Thymus (tissue), 11 donors: Measurements from ENCODE around the gene TM4SF20. TPM values are rescaled to one million over a fixed set of nuclear protein-coding genes. Genes with fewer than 3 reads are reported as not detected.

Source experiments
- DNase-seq, 9 donors: peaks; one replicate each; pipeline ENCODE4 v3.0.0-alpha.2; 2013; ENCODE audit warnings: low spot score in 9 of 9, low read depth in 6 of 9, missing footprints in 1 of 9
- H3K27ac ChIP-seq, 2 donors: one replicate each; pipeline ENCODE4 v1.5.1; 2013; ENCODE audit warnings: control low read depth in 1 of 2, low read depth in 1 of 2, low read length in 1 of 2, mild to moderate bottlenecking in 1 of 2, moderate library complexity in 1 of 2
- H3K27me3 ChIP-seq, 2 donors: one replicate each; pipeline ENCODE4 v1.5.1; 2013; ENCODE audit warnings: low read length in 1 of 2; ENCODE audit not compliant: control insufficient read depth in 2 of 2, insufficient read depth in 1 of 2
- H3K36me3 ChIP-seq, 2 donors: one replicate each; pipeline ENCODE4 v1.5.1; 2013; ENCODE audit warnings: low read length in 1 of 2, mild to moderate bottlenecking in 1 of 2, moderate library complexity in 1 of 2; ENCODE audit not compliant: control insufficient read depth in 2 of 2, insufficient read depth in 2 of 2
- H3K4me1 ChIP-seq, 2 donors: one replicate each; pipeline ENCODE4 v1.5.1; 2013; ENCODE audit warnings: low read length in 2 of 2; ENCODE audit not compliant: control insufficient read depth in 2 of 2, insufficient read depth in 2 of 2
- H3K4me3 ChIP-seq, 2 donors: one replicate each; pipeline ENCODE4 v1.5.1; 2013; ENCODE audit warnings: low read length in 2 of 2, control low read depth in 1 of 2, mild to moderate bottlenecking in 1 of 2
- H3K9me3 ChIP-seq, 2 donors: one replicate each; pipeline ENCODE4 v1.5.1; 2013; ENCODE audit warnings: low read length in 1 of 2, mild to moderate bottlenecking in 1 of 2; ENCODE audit not compliant: control insufficient read depth in 2 of 2, insufficient read depth in 1 of 2
- WGBS: extraction: QIAGEN DNeasy Blood & Tissue Kit; methylation state at CpG from one replicate; pipeline ENCODE4 v1.1.7; 2013; 5-methylcytosine and 5-hydroxymethylcytosine counted together
- polyA plus RNA-seq: library from polyadenylated mRNA; stranded (reverse); fragments of 200-250 nt; gene quantifications from one replicate; pipeline ENCODE4 v1.2.3, GENCODE V29; 2013
- total RNA-seq: library from RNA; stranded (reverse); fragments of 120-200 nt; gene quantifications from one replicate; pipeline ENCODE4 v1.2.4, GENCODE V29; 2013
- donor health status: healthy.

The TM4SF20 gene
- total and polyA plus RNA-seq, 2 donors, result 0.09 TPM

- Histone ChIP-seq H3K27me3 (no peaks in the 10 kb centered on the region), H3K36me3 (no peaks in the 10 kb centered on the region), H3K4me3 (no peak overlapping the region), H3K4me1 (no peaks in the 10 kb centered on the region), H3K9me3 (no peaks in the 10 kb centered on the region), H3K27ac (no peak overlapping the region)
- no peak for DNase-seq
- WGBS, result 57% methylated on average over 2 of the region's 2 CpGs
These were observed 22.4 kb upstream of the TM4SF20 start for GRCh38 chr2:227401550-227401949.

GRCh38 chr2:227398684-227399670 lies 19.9 kb upstream of the TM4SF20 start:
- Histone ChIP-seq H3K27ac (no peak overlapping the region), H3K9me3 (no peaks in the 10 kb centered on the region), H3K4me3 (no peak overlapping the region), H3K4me1 (no peaks in the 10 kb centered on the region), H3K36me3 (no peaks in the 10 kb centered on the region), H3K27me3 (no peaks in the 10 kb centered on the region)
- 96% methylated on average over 4 of the region's 4 CpGs for WGBS
- no peak for DNase-seq

GRCh38 chr2:227397562-227397961 lies 18.5 kb upstream of the TM4SF20 start:
- Histone ChIP-seq H3K4me3 (no peak overlapping the region), H3K9me3 (no peaks in the 10 kb centered on the region), H3K27ac (no peak overlapping the region), H3K27me3 (no peaks in the 10 kb centered on the region), H3K4me1 (no peaks in the 10 kb centered on the region), H3K36me3 (no peaks in the 10 kb centered on the region)
- WGBS, result 12% methylated on average over 4 of the region's 4 CpGs
- DNase-seq, result no peak

GRCh38 chr2:227395556-227395955 lies 16.4 kb upstream of the TM4SF20 start:
- no peak for DNase-seq
- Histone ChIP-seq H3K27ac (no peak overlapping the region), H3K4me1 (no peaks in the 10 kb centered on the region), H3K4me3 (no peak overlapping the region), H3K27me3 (no peaks in the 10 kb centered on the region), H3K36me3 (no peaks in the 10 kb centered on the region), H3K9me3 (no peaks in the 10 kb centered on the region)
- 63% methylated on average over 1 of the region's 1 CpG for WGBS

GRCh38 chr2:227394401-227394800 lies 15.3 kb upstream of the TM4SF20 start:
- DNase-seq, result no peak
- no peaks in the 10 kb centered on the region for H3K27me3 ChIP-seq
- no peak overlapping the region for H3K4me3 ChIP-seq
- 74% methylated on average over 2 of the region's 2 CpGs for WGBS
- no peak overlapping the region for H3K27ac ChIP-seq
- no peaks in the 10 kb centered on the region for H3K36me3 ChIP-seq
- H3K4me1 ChIP-seq, result no peaks in the 10 kb centered on the region
- H3K9me3 ChIP-seq, result no peaks in the 10 kb centered on the region

- no peak overlapping the region for H3K4me3 ChIP-seq
- H3K27ac ChIP-seq, result no peak overlapping the region
- H3K4me1 ChIP-seq, result no peaks in the 10 kb centered on the region
- 91% methylated on average over 17 of the region's 17 CpGs for WGBS
- no peak for DNase-seq
- H3K9me3 ChIP-seq, result peaks cover 0 to 5% of the 10 kb centered on the region in 2 donors
- no peaks in the 10 kb centered on the region for H3K36me3 ChIP-seq
- no peaks in the 10 kb centered on the region for H3K27me3 ChIP-seq
These were observed 11.6 kb upstream of the TM4SF20 start for GRCh38 chr2:227390468-227391256.

- no peak overlapping the region for H3K4me3 ChIP-seq
- DNase-seq, result no peak
- no peak overlapping the region for H3K27ac ChIP-seq
- H3K9me3 ChIP-seq, result peaks cover 0 to 5% of the 10 kb centered on the region in 2 donors
- H3K27me3 ChIP-seq, result no peaks in the 10 kb centered on the region
- no peaks in the 10 kb centered on the region for H3K36me3 ChIP-seq
- WGBS, result 98% methylated on average over 7 of the region's 7 CpGs
- H3K4me1 ChIP-seq, result no peaks in the 10 kb centered on the region
These were observed 10.6 kb upstream of the TM4SF20 start for GRCh38 chr2:227389661-227390060.

- DNase-seq, result no peak
- WGBS, result 79% methylated on average over 3 of the region's 3 CpGs
These were observed 10.1 kb upstream of the TM4SF20 start for GRCh38 chr2:227389231-227389630.

GRCh38 chr2:227388537-227389011 lies 9.5 kb upstream of the TM4SF20 start:
- H3K27ac ChIP-seq, result no peak overlapping the region
- 88% methylated on average over 7 of the region's 7 CpGs for WGBS
- H3K4me3 ChIP-seq, result no peak overlapping the region

More at GRCh38 chr2:227389231-227389630, 10.1 kb upstream of the TM4SF20 start:
- no peak overlapping the region for H3K27ac ChIP-seq
- no peaks in the 10 kb centered on the region for H3K4me1 ChIP-seq
- no peaks in the 10 kb centered on the region for H3K27me3 ChIP-seq
- peaks cover 0 to 5% of the 10 kb centered on the region in 2 donors for H3K9me3 ChIP-seq
- no peak overlapping the region for H3K4me3 ChIP-seq
- no peaks in the 10 kb centered on the region for H3K36me3 ChIP-seq

More at GRCh38 chr2:227388537-227389011, 9.5 kb upstream of the TM4SF20 start:
- no peak for DNase-seq
- no peaks in the 10 kb centered on the region for H3K27me3 ChIP-seq
- H3K9me3 ChIP-seq, result peaks cover 0 to 5% of the 10 kb centered on the region in 2 donors
- no peaks in the 10 kb centered on the region for H3K4me1 ChIP-seq
- no peaks in the 10 kb centered on the region for H3K36me3 ChIP-seq
